Measurements from ENCODE around the gene MEGF11.

Gene MEGF11

DNA sequence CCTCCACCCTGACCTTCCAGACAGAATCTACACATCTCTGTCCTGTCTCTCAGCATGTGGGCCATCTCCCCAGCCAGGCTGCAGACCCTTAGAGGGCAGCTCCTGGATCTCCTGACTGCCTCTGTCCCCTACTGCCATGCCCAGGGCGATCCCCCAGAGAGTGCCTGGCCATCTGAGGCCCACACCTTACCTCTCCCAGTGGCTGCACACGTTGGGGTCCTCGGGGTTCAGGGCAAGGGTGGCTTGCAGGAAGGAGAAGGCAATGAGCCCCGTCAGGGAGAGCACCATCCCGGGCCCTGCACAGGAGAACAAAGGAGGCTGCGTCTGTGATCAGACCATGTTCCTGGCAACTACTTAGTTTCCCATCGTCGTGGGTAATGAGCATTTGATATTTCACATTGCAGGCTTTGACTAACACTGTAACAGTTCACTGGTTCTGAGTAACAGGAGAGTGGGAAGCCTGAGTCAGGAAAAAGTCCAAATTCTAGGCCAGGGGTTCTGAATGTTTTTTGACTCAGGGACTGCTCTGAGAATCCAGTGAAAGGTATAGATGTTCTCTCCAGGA lies 125.4 kb downstream of the MEGF11 start (continued):
- TF ChIP-seq, protein P1, sequence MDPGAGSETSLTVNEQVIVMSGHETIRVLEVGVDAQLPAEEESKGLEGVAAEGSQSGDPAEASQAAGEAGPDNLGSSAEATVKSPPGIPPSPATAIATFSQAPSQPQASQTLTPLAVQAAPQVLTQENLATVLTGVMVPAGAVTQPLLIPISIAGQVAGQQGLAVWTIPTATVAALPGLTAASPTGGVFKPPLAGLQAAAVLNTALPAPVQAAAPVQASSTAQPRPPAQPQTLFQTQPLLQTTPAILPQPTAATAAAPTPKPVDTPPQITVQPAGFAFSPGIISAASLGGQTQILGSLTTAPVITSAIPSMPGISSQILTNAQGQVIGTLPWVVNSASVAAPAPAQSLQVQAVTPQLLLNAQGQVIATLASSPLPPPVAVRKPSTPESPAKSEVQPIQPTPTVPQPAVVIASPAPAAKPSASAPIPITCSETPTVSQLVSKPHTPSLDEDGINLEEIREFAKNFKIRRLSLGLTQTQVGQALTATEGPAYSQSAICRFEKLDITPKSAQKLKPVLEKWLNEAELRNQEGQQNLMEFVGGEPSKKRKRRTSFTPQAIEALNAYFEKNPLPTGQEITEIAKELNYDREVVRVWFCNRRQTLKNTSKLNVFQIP (CRISPR knock-in tag; IDR thresholded peaks at IDR 0.05; ENCODE audit: borderline replicate concordance, low read depth), result no peak
- TF ChIP-seq GLIS3 (CRISPR knock-in tag; IDR thresholded peaks at IDR 0.05), result no peak
- TF ChIP-seq, protein P2, sequence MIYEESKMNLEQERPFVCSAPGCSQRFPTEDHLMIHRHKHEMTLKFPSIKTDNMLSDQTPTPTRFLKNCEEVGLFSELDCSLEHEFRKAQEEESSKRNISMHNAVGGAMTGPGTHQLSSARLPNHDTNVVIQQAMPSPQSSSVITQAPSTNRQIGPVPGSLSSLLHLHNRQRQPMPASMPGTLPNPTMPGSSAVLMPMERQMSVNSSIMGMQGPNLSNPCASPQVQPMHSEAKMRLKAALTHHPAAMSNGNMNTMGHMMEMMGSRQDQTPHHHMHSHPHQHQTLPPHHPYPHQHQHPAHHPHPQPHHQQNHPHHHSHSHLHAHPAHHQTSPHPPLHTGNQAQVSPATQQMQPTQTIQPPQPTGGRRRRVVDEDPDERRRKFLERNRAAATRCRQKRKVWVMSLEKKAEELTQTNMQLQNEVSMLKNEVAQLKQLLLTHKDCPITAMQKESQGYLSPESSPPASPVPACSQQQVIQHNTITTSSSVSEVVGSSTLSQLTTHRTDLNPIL (CRISPR knock-in tag; IDR thresholded peaks at IDR 0.05; ENCODE audit: low read depth), result no peak
- TF ChIP-seq, protein P3, sequence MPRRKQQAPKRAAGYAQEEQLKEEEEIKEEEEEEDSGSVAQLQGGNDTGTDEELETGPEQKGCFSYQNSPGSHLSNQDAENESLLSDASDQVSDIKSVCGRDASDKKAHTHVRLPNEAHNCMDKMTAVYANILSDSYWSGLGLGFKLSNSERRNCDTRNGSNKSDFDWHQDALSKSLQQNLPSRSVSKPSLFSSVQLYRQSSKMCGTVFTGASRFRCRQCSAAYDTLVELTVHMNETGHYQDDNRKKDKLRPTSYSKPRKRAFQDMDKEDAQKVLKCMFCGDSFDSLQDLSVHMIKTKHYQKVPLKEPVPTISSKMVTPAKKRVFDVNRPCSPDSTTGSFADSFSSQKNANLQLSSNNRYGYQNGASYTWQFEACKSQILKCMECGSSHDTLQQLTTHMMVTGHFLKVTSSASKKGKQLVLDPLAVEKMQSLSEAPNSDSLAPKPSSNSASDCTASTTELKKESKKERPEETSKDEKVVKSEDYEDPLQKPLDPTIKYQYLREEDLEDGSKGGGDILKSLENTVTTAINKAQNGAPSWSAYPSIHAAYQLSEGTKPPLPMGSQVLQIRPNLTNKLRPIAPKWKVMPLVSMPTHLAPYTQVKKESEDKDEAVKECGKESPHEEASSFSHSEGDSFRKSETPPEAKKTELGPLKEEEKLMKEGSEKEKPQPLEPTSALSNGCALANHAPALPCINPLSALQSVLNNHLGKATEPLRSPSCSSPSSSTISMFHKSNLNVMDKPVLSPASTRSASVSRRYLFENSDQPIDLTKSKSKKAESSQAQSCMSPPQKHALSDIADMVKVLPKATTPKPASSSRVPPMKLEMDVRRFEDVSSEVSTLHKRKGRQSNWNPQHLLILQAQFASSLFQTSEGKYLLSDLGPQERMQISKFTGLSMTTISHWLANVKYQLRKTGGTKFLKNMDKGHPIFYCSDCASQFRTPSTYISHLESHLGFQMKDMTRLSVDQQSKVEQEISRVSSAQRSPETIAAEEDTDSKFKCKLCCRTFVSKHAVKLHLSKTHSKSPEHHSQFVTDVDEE (CRISPR knock-in tag; IDR thresholded peaks at IDR 0.05), result no peak
- TF ChIP-seq ESRRG (CRISPR knock-in tag; IDR thresholded peaks at IDR 0.05), result no peak
- TF ChIP-seq TOX (CRISPR knock-in tag; IDR thresholded peaks at IDR 0.05; ENCODE audit: borderline replicate concordance), result no peak
- TF ChIP-seq ZFP3 (CRISPR knock-in tag; IDR thresholded peaks at IDR 0.05), result no peak

DNA sequence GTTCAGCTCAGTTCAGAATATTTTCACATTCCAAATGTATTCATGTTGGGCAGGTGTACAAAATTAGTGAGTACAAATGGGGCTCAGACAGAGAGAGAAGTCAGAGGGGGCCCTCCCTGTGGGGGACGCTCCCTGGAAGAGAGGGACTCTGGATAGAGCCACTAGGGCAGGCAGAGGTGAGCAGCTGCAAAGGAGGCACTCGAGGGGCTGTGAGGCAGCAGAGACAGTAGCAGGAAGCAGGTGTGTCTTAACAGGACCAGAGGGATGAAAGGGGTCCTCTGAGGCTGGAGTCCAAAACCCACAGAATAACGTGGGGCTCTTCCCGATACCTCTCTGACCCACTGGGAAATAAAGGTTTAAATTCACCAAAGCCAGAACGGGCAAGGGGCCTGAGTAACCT lies 127.1 kb downstream of the MEGF11 start:
- TF ChIP-seq ZC3H10 (CRISPR knock-in tag; IDR thresholded peaks at IDR 0.05), result no peak
- TF ChIP-seq SNAI2 (CRISPR knock-in tag; IDR thresholded peaks at IDR 0.05), result no peak
- no peak for TF ChIP-seq OSR1 (CRISPR knock-in tag; IDR thresholded peaks at IDR 0.05)
- no peak for TF ChIP-seq RARB (CRISPR knock-in tag; IDR thresholded peaks at IDR 0.05)
- TF ChIP-seq TOX (CRISPR knock-in tag; IDR thresholded peaks at IDR 0.05; ENCODE audit: borderline replicate concordance), result no peak
- TF ChIP-seq ESRRG (CRISPR knock-in tag; IDR thresholded peaks at IDR 0.05), result no peak
- TF ChIP-seq ZNF8 (CRISPR knock-in tag; IDR thresholded peaks at IDR 0.05), result no peak
- TF ChIP-seq ISL1 (CRISPR knock-in tag; IDR thresholded peaks at IDR 0.05), result no peak
- no peak for TF ChIP-seq ARNTL (CRISPR knock-in tag; IDR thresholded peaks at IDR 0.05; ENCODE audit: borderline replicate concordance, low read depth)
- TF ChIP-seq ZFP3 (CRISPR knock-in tag; IDR thresholded peaks at IDR 0.05), result no peak
- TF ChIP-seq, protein P3 (CRISPR knock-in tag; IDR thresholded peaks at IDR 0.05), result no peak
- TF ChIP-seq GLIS3 (CRISPR knock-in tag; IDR thresholded peaks at IDR 0.05), result no peak
- TF ChIP-seq, protein P2 (CRISPR knock-in tag; IDR thresholded peaks at IDR 0.05; ENCODE audit: low read depth), result no peak
- TF ChIP-seq BACH2 (CRISPR knock-in tag; IDR thresholded peaks at IDR 0.05; ENCODE audit: borderline replicate concordance), result no peak
- TF ChIP-seq, protein P4, sequence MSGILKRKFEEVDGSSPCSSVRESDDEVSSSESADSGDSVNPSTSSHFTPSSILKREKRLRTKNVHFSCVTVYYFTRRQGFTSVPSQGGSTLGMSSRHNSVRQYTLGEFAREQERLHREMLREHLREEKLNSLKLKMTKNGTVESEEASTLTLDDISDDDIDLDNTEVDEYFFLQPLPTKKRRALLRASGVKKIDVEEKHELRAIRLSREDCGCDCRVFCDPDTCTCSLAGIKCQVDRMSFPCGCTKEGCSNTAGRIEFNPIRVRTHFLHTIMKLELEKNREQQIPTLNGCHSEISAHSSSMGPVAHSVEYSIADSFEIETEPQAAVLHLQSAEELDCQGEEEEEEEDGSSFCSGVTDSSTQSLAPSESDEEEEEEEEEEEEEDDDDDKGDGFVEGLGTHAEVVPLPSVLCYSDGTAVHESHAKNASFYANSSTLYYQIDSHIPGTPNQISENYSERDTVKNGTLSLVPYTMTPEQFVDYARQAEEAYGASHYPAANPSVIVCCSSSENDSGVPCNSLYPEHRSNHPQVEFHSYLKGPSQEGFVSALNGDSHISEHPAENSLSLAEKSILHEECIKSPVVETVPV (CRISPR knock-in tag; IDR thresholded peaks at IDR 0.05), result no peak
- ATAC-seq, result no peak

DNA sequence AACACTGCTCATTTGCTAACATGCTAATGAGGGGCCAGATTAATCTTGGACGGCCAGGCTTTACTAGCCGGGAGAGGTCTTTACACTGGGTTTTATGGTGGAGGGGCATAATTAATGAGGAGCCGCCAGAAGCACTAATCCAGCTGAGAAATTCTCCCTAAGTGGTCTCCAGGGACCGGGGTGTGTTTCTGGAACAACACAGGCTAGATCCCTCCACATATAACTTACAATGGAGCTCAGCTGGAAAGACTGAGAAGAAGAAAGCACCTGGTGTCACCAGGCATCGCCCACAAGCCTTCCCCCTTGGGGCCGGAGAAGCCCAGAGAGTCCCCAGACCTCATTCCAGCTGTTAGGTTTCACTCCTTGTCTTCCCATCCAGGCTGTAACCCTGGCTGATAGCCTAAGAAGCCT lies 127.5 kb downstream of the MEGF11 start:
- ATAC-seq, result no peak
- no peak for TF ChIP-seq ISL1 (CRISPR knock-in tag; IDR thresholded peaks at IDR 0.05)
- TF ChIP-seq, protein P1 (CRISPR knock-in tag; IDR thresholded peaks at IDR 0.05; ENCODE audit: borderline replicate concordance, low read depth), result no peak
- TF ChIP-seq CSDC2 (CRISPR knock-in tag; IDR thresholded peaks at IDR 0.05), result no peak
- TF ChIP-seq PPARA (CRISPR knock-in tag; IDR thresholded peaks at IDR 0.05; ENCODE audit: borderline replicate concordance), result no peak
- TF ChIP-seq BACH2 (CRISPR knock-in tag; IDR thresholded peaks at IDR 0.05; ENCODE audit: borderline replicate concordance), result no peak
- TF ChIP-seq ARNTL (CRISPR knock-in tag; IDR thresholded peaks at IDR 0.05; ENCODE audit: borderline replicate concordance, low read depth), result no peak
- TF ChIP-seq ZFP3 (CRISPR knock-in tag; IDR thresholded peaks at IDR 0.05), result no peak
- TF ChIP-seq OSR1 (CRISPR knock-in tag; IDR thresholded peaks at IDR 0.05), result no peak
- TF ChIP-seq RARB (CRISPR knock-in tag; IDR thresholded peaks at IDR 0.05), result no peak
